GM19240 (cell line): Measurements from ENCODE around the gene ACVR2B.
"Not testable (repeated sequence)": the region's sequence is repeated elsewhere in the genome, so short reads cannot be mapped to it uniquely, and the experiment has no call there.

Source experiments
- DNase-seq: peaks from one replicate; pipeline ENCODE4 v3.0.0; 2011; ENCODE audit warnings: low spot score; ENCODE audit not compliant: insufficient read length

The ACVR2B gene

DNA sequence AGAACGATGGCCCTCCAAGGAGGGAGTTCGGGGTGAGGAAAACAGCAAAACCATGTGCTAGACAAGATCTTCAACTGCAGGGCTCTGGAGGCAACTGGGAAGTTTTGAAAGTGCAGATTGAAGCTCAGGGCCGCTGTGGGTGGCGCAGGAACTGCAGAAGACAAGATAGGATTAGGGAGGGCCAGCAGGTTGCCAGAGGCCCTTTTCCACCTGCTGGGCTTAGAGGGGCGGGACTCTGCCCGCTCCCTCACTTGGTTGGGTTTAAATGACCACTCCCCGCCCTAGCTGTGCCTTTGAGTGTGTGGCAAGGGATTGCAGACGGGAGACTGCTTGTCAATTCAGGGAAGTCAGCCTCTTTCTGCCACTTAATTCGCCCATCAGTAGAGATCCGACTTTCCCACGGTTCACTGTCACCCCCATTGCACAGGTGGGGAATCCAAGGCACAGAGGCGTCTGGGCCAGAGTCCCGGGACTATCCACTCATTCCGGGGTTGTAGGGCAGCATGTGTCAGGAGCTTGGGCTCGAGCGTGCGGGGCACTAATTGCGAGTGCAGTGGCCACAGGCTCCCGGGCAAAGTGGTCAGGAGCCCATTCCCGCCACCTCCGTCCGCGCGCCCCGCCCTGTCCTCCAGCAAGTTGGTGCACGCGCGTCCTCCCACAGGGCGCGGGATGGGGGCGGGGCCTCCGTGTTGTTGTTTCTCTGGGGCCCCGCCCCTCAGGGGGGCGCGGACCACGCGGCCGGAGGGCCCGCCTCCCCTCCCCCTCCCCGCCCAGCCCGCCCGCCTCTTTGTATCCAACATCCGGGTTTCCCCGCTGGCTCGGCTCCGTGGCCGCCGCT is at the start of gene ACVR2B:
TSS of gene ACVR2B (plus strand) at position 816 of the 838 bp plus-strand sequence. CDS start 433 bp downstream, outside the sequence.
- peak; percentile 71 for DNase-seq

DNA sequence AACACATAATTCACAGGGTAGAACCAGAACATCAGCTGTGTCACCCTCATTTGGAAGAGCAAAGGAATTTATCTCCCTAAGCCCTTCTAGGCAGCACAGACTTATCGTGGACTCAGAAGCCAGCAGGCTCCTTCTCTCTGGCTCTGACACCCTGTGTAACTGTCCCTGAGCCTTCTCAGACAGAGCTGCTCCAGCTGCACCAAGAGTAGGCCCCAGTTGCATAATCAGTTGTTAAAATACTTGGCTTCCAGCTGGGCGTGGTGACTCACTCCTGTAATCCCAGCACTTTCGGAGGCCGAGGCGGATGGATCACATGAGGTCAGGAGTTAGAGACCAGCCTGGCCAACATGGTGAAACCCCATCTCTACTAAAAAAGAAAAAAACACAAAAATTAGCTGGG is 49.4 kb upstream of the ACVR2B start:
- no peak for DNase-seq

- no peak for DNase-seq
Observed at GRCh38 chr3:38411591-38411990, 42.1 kb upstream of the ACVR2B start.

DNA sequence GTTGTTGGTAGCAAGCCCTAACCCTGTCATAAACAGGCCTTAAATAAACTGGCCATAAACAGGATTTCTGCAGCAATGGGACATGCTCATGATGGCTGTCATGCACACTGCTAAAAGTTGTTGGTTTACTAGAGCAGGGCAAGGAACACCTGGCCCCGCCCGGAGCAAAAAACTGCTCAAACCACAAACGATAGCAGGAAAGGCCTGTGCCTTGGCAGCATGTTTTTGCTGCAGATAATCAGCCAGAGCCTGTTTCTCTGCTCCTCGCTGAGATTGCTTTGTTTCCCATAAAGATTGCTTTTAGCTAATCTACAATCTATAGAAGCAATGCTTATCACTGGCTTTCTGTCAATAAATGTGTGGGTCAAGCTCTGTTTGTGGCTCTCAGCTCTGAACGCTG is 32.9 kb upstream of the ACVR2B start:
- DNase-seq: not testable (repeated sequence)

DNA sequence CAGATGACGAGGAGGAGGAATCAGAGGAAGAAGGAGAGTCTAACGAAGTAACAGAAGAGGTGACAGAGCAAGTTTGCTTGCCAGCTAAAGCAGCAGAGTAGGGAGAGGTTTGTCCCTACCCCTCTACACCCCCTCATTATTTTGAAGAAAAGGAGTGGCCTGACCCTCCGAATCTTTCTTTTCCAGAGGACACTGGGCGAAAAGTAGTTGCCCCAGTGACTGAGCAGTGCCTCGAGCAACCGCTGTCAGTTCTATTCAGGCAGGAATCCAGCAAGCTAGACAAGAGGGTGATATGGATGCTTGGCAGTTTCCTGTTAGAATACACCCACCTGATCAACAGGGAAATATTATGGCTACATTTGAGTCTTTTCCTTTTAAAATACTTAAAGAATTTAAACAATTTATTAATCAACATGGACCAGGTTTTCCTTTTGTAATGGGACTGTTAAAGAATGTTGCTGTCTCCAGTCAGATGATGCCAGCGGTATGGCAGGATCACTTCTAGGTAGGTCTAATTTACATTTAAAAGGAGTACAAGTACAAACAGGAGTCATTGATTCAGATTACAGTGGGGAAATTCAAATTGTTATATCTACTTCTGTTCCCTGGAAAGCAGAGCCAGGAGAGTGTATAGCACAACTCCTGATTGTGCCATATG is 31.9 kb upstream of the ACVR2B start:
- no peak for DNase-seq

GRCh38 chr3:38426798-38427426 is 26.8 kb upstream of the ACVR2B start:
- not testable (repeated sequence) for DNase-seq

GRCh38 chr3:38432871-38433658 is 20.6 kb upstream of the ACVR2B start:
- not testable (repeated sequence) for DNase-seq

- not testable (repeated sequence) for DNase-seq
Observed at GRCh38 chr3:38433661-38434060, 20.0 kb upstream of the ACVR2B start.

GRCh38 chr3:38438436-38439069 is 15.1 kb upstream of the ACVR2B start:
- DNase-seq: not testable (repeated sequence)

GRCh38 chr3:38443205-38443604 is 10.5 kb upstream of the ACVR2B start:
- DNase-seq: not testable (repeated sequence)

- DNase-seq: no peak
Observed at GRCh38 chr3:38446085-38446686, 7.5 kb upstream of the ACVR2B start.

DNA sequence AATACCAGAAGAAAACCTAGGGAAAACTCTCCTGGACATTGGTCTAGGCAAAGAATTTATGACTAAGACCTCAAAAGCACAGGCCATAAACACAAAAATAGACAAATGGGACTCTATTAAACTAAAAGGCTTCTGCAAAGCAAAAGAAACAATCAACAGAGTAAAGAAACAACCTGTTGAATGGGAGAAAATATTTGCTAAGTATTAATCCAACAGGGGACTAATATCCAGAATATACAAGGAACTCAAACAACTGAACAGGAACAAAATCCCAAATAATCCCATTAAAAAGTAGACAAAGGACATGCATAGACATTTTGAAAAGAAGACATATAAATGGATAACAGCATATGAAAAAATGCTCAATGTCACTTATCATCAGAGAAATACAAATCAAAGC is 6.9 kb upstream of the ACVR2B start:
- no peak for DNase-seq

DNA sequence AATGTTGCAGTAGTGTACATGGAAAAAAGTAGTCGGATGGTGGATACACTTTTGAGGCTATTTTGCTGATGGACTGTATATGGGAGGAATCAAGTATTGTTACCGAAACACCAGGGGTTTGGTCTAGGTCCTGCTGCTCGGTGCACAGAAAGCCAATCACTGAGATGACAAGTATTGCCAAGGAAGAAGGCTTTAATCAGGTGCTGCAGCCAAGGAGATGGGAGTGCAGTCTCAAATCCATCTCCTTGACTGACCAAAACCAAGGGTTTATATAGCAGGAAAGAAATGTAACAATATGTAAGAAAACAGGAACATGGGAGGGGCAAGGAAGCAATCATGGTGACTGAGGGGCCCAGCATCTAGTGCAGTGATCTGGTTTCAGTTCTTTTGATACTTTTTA is 2.8 kb upstream of the ACVR2B start:
- no peak for DNase-seq

DNA sequence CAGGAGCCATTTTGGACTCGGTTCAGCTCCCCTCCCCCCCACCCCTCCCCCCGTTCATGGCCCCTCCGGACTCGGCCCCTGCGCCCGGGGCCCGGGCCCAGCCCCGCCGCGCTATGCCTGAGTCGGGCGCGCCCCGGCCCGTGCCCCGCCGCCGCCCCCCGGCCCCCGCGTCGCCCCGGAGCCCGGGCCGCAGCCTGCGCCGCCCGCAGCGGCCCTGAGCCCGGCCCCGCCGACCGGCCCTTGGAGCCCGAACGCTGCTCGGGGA is 155 bp downstream of the ACVR2B start:
- no peak for DNase-seq

- peak; percentile 26 for DNase-seq
Observed at GRCh38 chr3:38454178-38454883, 641 bp downstream of the ACVR2B start.

- DNase-seq: peak; percentile 24
Observed at GRCh38 chr3:38454884-38455638, 1.4 kb downstream of the ACVR2B start.

DNA sequence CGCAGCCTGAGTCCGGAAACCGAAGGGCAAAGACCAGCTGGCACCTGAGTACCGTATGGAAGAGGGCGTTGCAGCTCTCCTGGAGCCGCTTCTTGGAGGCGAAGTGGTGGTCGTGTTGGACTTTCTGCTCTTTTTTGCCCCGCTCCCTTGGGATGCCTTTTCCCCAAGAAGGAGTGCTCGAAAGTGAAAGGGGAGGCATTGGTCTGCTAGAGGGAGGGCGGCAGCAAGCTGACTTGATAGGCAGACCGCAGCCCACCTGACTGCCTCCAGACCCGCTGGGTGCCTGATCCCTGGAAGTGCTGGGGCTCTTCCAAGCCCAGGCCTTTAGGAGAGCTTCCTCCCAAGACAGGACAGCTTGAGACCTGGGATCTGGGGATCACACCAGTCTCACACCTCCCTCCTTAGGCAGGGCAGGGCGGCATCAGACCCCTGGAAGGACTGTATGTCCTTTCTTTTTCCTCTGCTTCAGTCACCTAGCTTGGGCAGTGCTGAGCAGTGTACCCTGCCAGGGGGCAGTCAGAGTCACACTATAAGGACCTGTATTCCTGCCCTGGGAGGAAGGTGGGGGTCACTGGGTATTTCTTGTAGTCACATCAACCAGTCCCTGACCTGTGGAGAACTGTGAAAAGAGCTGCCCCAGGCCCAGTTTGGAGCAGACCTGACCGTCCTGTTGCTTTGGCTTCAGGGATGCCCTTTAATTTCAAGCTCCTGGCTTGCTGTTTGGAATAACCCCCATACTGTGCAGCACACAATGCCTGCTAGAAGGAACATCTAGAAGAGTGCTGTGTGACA is 2.1 kb downstream of the ACVR2B start:
- DNase-seq: peak; percentile 33

DNA sequence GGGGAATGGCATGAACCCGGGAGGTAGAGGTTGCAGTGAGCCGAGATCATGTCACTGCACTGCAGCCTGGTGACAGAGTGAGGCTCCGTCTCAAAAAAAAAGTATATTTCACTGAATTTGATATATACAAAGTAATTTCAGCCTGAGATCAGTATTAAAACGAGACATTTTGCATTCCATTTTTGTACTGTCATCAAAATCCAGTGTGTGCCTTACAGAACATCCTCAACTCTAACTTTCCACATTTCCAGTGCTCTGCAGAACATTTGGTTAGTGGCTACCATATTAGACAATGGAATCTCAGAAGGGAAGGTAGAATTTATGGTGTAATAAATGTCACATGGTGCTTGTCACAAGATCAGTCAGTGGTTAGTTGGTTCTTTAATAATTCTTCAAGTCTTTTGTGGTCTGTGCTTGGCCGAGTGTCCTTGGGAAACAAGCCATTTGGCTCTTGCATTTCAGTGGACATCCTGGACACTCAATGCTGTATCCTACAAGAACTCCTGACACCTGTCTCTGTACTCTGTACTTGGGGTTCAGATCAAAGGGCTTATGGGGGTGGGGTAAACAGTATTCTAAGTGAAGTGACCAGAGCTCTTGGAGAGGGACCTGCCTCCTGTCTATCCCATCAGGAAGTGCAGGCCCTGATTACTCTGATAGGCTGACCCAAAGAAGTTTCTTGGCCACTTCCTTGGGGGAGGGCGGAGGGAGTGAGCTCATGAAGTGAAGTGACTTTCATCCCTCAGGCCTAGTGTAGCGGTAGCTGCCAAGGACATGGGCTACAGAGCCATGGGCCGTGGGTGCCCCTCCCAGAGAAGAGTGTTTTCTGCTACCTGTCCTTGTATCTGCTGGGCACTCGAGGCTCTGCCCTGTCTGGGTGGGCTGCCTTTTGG is 3.7 kb downstream of the ACVR2B start:
- DNase-seq: no peak
